ENCODE measurements around the gene PPP1R15B.
"Not testable (repeated sequence)": the region's sequence is repeated elsewhere in the genome, so short reads cannot be mapped to it uniquely, and the experiment has no call there.

PPP1R15B gene

GRCh38 chr1:204443871-204444581 lies 32.4 kb upstream of the PPP1R15B start:
- DNase-seq (ENCODE audit: low read depth in 1 of 2, low spot score in 1 of 2) = no peak

GRCh38 chr1:204443260-204443619 lies 31.6 kb upstream of the PPP1R15B start:
- DNase-seq (ENCODE audit: low read depth in 1 of 2, low spot score in 1 of 2) = no peak

GRCh38 chr1:204442376-204443259 lies 31.0 kb upstream of the PPP1R15B start:
- DNase-seq (ENCODE audit: low read depth in 1 of 2, low spot score in 1 of 2) = no peak

- no peak for DNase-seq (ENCODE audit: low read depth in 1 of 2, low spot score in 1 of 2)
These were observed 29.9 kb upstream of the PPP1R15B start for GRCh38 chr1:204441558-204441957.

- DNase-seq (ENCODE audit: low read depth in 1 of 2, low spot score in 1 of 2) = no peak
These were observed 28.2 kb upstream of the PPP1R15B start for GRCh38 chr1:204439621-204440375.

- no peak for DNase-seq (ENCODE audit: low read depth in 1 of 2, low spot score in 1 of 2)
These were observed 27.0 kb upstream of the PPP1R15B start for GRCh38 chr1:204438628-204439027.

GRCh38 chr1:204437796-204438570 lies 26.4 kb upstream of the PPP1R15B start:
- no peak for DNase-seq (ENCODE audit: low read depth in 1 of 2, low spot score in 1 of 2)

GRCh38 chr1:204435872-204436271 lies 24.3 kb upstream of the PPP1R15B start:
- no peak for DNase-seq (ENCODE audit: low read depth in 1 of 2, low spot score in 1 of 2)

GRCh38 chr1:204435381-204435831 lies 23.8 kb upstream of the PPP1R15B start:
- no peak for DNase-seq (ENCODE audit: low read depth in 1 of 2, low spot score in 1 of 2)

GRCh38 chr1:204434116-204434755 lies 22.6 kb upstream of the PPP1R15B start:
- no peak for DNase-seq (ENCODE audit: low read depth in 1 of 2, low spot score in 1 of 2)

GRCh38 chr1:204432708-204433107 lies 21.1 kb upstream of the PPP1R15B start:
- no peak for DNase-seq (ENCODE audit: low read depth in 1 of 2, low spot score in 1 of 2)

GRCh38 chr1:204431310-204432184 lies 19.9 kb upstream of the PPP1R15B start:
- DNase-seq (ENCODE audit: low read depth in 1 of 2, low spot score in 1 of 2) = peak; percentile 61 to 68

- no peak for DNase-seq (ENCODE audit: low read depth in 1 of 2, low spot score in 1 of 2)
These were observed 18.1 kb upstream of the PPP1R15B start for GRCh38 chr1:204429746-204430145.

GRCh38 chr1:204426971-204427701 lies 15.5 kb upstream of the PPP1R15B start:
- no peak for DNase-seq (ENCODE audit: low read depth in 1 of 2, low spot score in 1 of 2)

GRCh38 chr1:204426474-204426873 lies 14.9 kb upstream of the PPP1R15B start:
- DNase-seq (ENCODE audit: low read depth in 1 of 2, low spot score in 1 of 2) = no peak

GRCh38 chr1:204426035-204426436 lies 14.4 kb upstream of the PPP1R15B start:
- no peak for DNase-seq (ENCODE audit: low read depth in 1 of 2, low spot score in 1 of 2)

GRCh38 chr1:204424621-204425020 lies 13.0 kb upstream of the PPP1R15B start:
- no peak for DNase-seq (ENCODE audit: low read depth in 1 of 2, low spot score in 1 of 2)

GRCh38 chr1:204422061-204422705 lies 10.6 kb upstream of the PPP1R15B start:
- DNase-seq (ENCODE audit: low read depth in 1 of 2, low spot score in 1 of 2) = not testable (repeated sequence)
